Panc1 (cell line): Measurements from ENCODE around the gene MAP2K7. TPM values are rescaled to one million over a fixed set of nuclear protein-coding genes. Genes with fewer than 3 reads are reported as not detected.

ENCODE experiments used
- ATAC-seq: fragments of 200-7000 bp; cut with Tn5 transposase; 2 replicates; pipeline ENCODE4 v1.9.1; 2020; ENCODE audit warnings: mild to moderate bottlenecking, moderate library complexity
- BruUV-seq: library from RNA; stranded (reverse); fragments of 400-500 nt; replicated peaks from 2 replicates; lab custom pipeline; 2021; lab: Mats Ljungman, UMichigan
- CTCF ChIA-PET: fragments of 300-600 bp; sonication (Branson Sonifier 250); formaldehyde crosslinking; loops from one replicate; lab custom pipeline; 2022; ENCODE audit warnings: antibody characterized with exemption; lab: Charles Lee
- POLR2A ChIA-PET: fragments of 300-600 bp; sonication (Branson Sonifier 250); formaldehyde crosslinking; loops from one replicate; lab custom pipeline; 2022; ENCODE audit warnings: antibody characterized with exemption; lab: Charles Lee
- DNase-seq: peaks from one replicate; pipeline ENCODE4 v3.0.0-alpha.2; 2010; ENCODE audit warnings: low read depth, low spot score
- H3K27ac ChIP-seq: 2 replicates; pipeline ENCODE4 v1.5.1; 2011; ENCODE audit warnings: mild to moderate bottlenecking, low read length, inconsistent platforms
- H3K27me3 ChIP-seq: fragments of 200-500 bp; sonication (Bioruptor generic); 2 replicates; pipeline ENCODE4 v1.6.0; 2014; ENCODE audit warnings: low read length, inconsistent platforms; ENCODE audit not compliant: control insufficient read depth, insufficient read depth
- H3K36me3 ChIP-seq: fragments of 200-500 bp; sonication (Bioruptor generic); 2 replicates; pipeline ENCODE4 v1.5.1; 2014; ENCODE audit warnings: inconsistent platforms, mild to moderate bottlenecking, low read length, moderate library complexity; ENCODE audit not compliant: control insufficient read depth, insufficient read depth
- H3K4me1 ChIP-seq: 2 replicates; pipeline ENCODE4 v1.5.1; 2011; ENCODE audit warnings: inconsistent platforms, mild to moderate bottlenecking, low read length, moderate library complexity; ENCODE audit not compliant: control insufficient read depth, insufficient read depth
- H3K4me3 ChIP-seq, 2 experiments: 2 replicates each; pipeline ENCODE4 v1.5.1; 2011 to 2012; ENCODE audit warnings: low read depth in 2 of 2, low read length in 2 of 2, mild to moderate bottlenecking in 2 of 2, inconsistent platforms in 1 of 2, moderate library complexity in 1 of 2
- H3K9me3 ChIP-seq: fragments of 200-500 bp; sonication (Bioruptor generic); 2 replicates; pipeline ENCODE4 v1.5.1; 2014; ENCODE audit warnings: low read depth, mild to moderate bottlenecking, inconsistent platforms, low read length, moderate library complexity; ENCODE audit not compliant: control insufficient read depth, insufficient read depth
- CTCF ChIP-seq: fragments of 450-650 bp; IDR thresholded peaks from 2 replicates; pipeline ENCODE4 v1.5.1; 2017; ENCODE audit warnings: mild to moderate bottlenecking
- POLR2AphosphoS5 ChIP-seq: IDR thresholded peaks from 2 replicates; pipeline ENCODE4 v1.6.1; 2012; ENCODE audit warnings: mild to moderate bottlenecking, low read depth, low read length, moderate library complexity
- REST ChIP-seq, 2 experiments: IDR thresholded peaks; 2 replicates each; pipeline ENCODE4 v1.6.1; 2011 to 2012; ENCODE audit warnings: low read depth in 2 of 2, control low read depth in 1 of 2, low read length in 1 of 2, mild to moderate bottlenecking in 1 of 2, moderate library complexity in 1 of 2; ENCODE audit not compliant: insufficient read depth in 1 of 2
- SIN3A ChIP-seq: IDR thresholded peaks from 2 replicates; pipeline ENCODE4 v1.6.1; 2012; ENCODE audit warnings: low read depth, mild to moderate bottlenecking, low read length, moderate library complexity, borderline replicate concordance; ENCODE audit not compliant: insufficient read depth
- TCF7L2 ChIP-seq: IDR thresholded peaks from 2 replicates; pipeline ENCODE4 v1.6.1; 2011; ENCODE audit warnings: mild to moderate bottlenecking, low read depth, low read length, inconsistent platforms
- in situ Hi-C: cut with HindIII; loops from 2 replicates; pipeline ENCODE4 v1.10.0; 2016; ENCODE audit warnings: low sequenced_read_pairs, low pct_unique_long_range_greater_than_20kb
- intact Hi-C: fragments of 100-400 bp; cut with micrococcal nuclease; formaldehyde crosslinking; loops from one replicate; pipeline ENCODE4 v1.10.0; 2022; ENCODE audit not compliant: unreplicated experiment
- total RNA-seq: library from RNA; stranded (reverse); gene quantifications from one replicate; pipeline ENCODE4 v1.2.1, GENCODE V29; 2021; ENCODE audit not compliant: unreplicated experiment

Gene MAP2K7
- total RNA-seq, 1 experiment from 2014 or later: 32.9 TPM

GRCh38 chr19:7868326-7868670, 35.4 kb upstream of the MAP2K7 start:
- Histone ChIP-seq H3K9me3 (no peaks in the 10 kb centered on the region), H3K36me3 (no peaks in the 10 kb centered on the region), H3K4me3 (peak overlapping the region; percentile 42 to 62; a peak in 3 of 4 replicates), H3K27ac (no peak overlapping the region), H3K27me3 (no peaks in the 10 kb centered on the region), H3K4me1 (no peaks in the 10 kb centered on the region)
- CTCF ChIA-PET: interaction anchor here (0.6 to 1.1 kb wide), 2 partner anchors 14 to 287 kb away, joined by 4 to 5 read pairs; no protein-coding TSS in a partner anchor
- intact Hi-C loops: no loop called here
- POLR2A ChIA-PET: interaction anchor here (1.8 kb wide), 1 partner anchor 34 kb away, joined by 9 read pairs; no protein-coding TSS in a partner anchor
- TF ChIP-seq TCF7L2 (no peak), REST (IDR thresholded peaks at IDR 0.05; ENCODE audit: insufficient read depth in 1 of 2, low read depth in 2 of 2, low read length in 1 of 2) (no peak), CTCF (no peak), POLR2AphosphoS5 (no peak), SIN3A (no peak)
- no peak for ATAC-seq
- BruUV-seq: no TSS peak
- DNase-seq: no peak
- in situ Hi-C loops: no loop called here

GRCh38 chr19:7868671-7869452, 34.8 kb upstream of the MAP2K7 start:
- ChIA-PET POLR2A (interaction anchor here (0.6 to 1.8 kb wide), 2 partner anchors 33 to 314 kb away, joined by 3 to 9 read pairs; no protein-coding TSS in a partner anchor), CTCF (interaction anchor here (0.6 to 1.1 kb wide), 7 partner anchors 10 to 286 kb away, joined by 3 to 6 read pairs (median 5); no protein-coding TSS in a partner anchor)
- Histone ChIP-seq H3K9me3 (no peaks in the 10 kb centered on the region), H3K27me3 (no peaks in the 10 kb centered on the region), H3K36me3 (no peaks in the 10 kb centered on the region), H3K4me3 (peak overlapping the region; percentile 42 to 62), H3K27ac (no peak overlapping the region), H3K4me1 (no peaks in the 10 kb centered on the region)
- ATAC-seq: peak; percentile 78
- no peak for TF ChIP-seq REST (IDR thresholded peaks at IDR 0.05; ENCODE audit: insufficient read depth in 1 of 2, low read depth in 2 of 2, low read length in 1 of 2)
- TF ChIP-seq SIN3A: 0 out of 2 replicates have a peak, but pooled peaks have one; percentile 35
- TF ChIP-seq CTCF: peak; percentile 90
- in situ Hi-C loops (no loop called here), intact Hi-C loops (no loop called here)
- no TSS peak for BruUV-seq
- no peak for DNase-seq
